Endothelial cell of umbilical vein (primary cell): Measurements from ENCODE around the gene MAML2.

Experiments used
- EZH2 ChIP-seq: IDR thresholded peaks from 2 replicates; pipeline ENCODE4 v1.6.1; 2012; ENCODE audit warnings: borderline replicate concordance, low read depth, mild to moderate bottlenecking, moderate library complexity, low read length, inconsistent platforms; ENCODE audit not compliant: severe bottlenecking
- FOS ChIP-seq: IDR thresholded peaks from 2 replicates; pipeline ENCODE4 v1.6.1; 2011; ENCODE audit warnings: mild to moderate bottlenecking, low read length, moderate library complexity, borderline replicate concordance; ENCODE audit not compliant: insufficient read depth
- GATA2 ChIP-seq: IDR thresholded peaks from 2 replicates; pipeline ENCODE4 v1.7.0; 2011; ENCODE audit warnings: low read depth, mild to moderate bottlenecking, moderate library complexity, mixed read lengths, low read length; ENCODE audit not compliant: insufficient read length, insufficient read depth
- JUN ChIP-seq: IDR thresholded peaks from 2 replicates; pipeline ENCODE4 v1.6.1; 2011; ENCODE audit warnings: borderline replicate concordance, low read depth; ENCODE audit not compliant: insufficient read length, insufficient read depth
- MYC ChIP-seq: IDR thresholded peaks from one replicate; pipeline ENCODE4 v1.6.1; 2011; ENCODE audit warnings: mild to moderate bottlenecking, low read depth, low read length
- POLR2A ChIP-seq: IDR thresholded peaks from 2 replicates; pipeline ENCODE4 v1.6.1; 2012; ENCODE audit warnings: low read depth, mild to moderate bottlenecking, control low read depth, low read length
- POLR2AphosphoS5 ChIP-seq: IDR thresholded peaks from 2 replicates; pipeline ENCODE4 v1.6.1; 2012; ENCODE audit warnings: low read depth, mild to moderate bottlenecking, control low read depth, low read length, moderate library complexity; ENCODE audit not compliant: insufficient read depth
- TF ChIP-seq, protein P1 (sequence below), 2 donors: IDR thresholded peaks; 1 replicate in 1 of 2; 2 replicates in 1 of 2; pipeline ENCODE4 v1.5.1; 2011; ENCODE audit warnings: low read length in 2 of 2, mild to moderate bottlenecking in 2 of 2, moderate library complexity in 2 of 2, control low read depth in 1 of 2, inconsistent platforms in 1 of 2, low read depth in 1 of 2; ENCODE audit not compliant: insufficient read depth in 1 of 2; ENCODE audit errors: extremely low read depth in 1 of 2

DNA sequence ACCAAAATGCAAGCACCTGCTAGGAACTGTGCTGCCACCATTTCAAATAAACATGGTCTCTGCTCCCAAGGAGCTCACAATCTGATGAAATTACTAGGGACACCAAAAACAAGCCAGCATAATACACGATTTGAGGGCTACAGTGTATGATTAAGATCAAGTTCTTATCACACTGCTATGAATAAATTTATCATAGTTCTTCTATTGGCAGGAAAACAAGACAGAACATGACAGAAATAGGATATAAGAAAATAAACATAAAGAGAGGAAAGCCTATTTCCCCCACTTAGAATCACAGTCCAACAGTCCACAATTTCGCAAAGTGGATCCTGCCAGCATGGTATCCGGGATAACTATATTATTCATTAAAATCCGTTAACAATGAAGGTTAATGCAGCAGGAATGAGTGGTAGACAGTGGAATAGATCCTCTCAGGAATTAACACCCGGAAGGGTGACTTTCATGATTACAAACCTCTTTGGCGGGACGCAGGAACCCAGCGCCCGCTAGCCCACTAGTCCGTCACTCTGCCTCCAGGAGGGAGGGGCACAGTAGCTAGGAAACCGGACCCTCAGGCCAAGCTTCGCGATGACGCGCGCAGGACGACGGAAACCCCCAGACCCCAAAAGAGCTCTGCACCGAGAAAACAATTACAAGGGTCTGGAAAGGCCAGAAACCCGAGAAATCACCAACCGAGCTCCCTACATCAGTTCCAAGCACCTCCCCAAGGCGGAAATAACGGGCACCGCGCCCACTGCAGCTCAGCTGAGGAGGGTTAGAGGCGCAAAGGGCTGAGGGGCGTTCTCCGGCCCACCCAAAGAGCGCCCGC lies 46.1 kb upstream of the MAML2 start:
- TF ChIP-seq POLR2A (no peak), EZH2 (no peak), GATA2 (no peak), JUN (no peak), MYC (no peak), FOS (no peak), POLR2AphosphoS5 (no peak)
- TF ChIP-seq, protein P1, sequence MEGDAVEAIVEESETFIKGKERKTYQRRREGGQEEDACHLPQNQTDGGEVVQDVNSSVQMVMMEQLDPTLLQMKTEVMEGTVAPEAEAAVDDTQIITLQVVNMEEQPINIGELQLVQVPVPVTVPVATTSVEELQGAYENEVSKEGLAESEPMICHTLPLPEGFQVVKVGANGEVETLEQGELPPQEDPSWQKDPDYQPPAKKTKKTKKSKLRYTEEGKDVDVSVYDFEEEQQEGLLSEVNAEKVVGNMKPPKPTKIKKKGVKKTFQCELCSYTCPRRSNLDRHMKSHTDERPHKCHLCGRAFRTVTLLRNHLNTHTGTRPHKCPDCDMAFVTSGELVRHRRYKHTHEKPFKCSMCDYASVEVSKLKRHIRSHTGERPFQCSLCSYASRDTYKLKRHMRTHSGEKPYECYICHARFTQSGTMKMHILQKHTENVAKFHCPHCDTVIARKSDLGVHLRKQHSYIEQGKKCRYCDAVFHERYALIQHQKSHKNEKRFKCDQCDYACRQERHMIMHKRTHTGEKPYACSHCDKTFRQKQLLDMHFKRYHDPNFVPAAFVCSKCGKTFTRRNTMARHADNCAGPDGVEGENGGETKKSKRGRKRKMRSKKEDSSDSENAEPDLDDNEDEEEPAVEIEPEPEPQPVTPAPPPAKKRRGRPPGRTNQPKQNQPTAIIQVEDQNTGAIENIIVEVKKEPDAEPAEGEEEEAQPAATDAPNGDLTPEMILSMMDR (IDR thresholded peaks at IDR 0.05; ENCODE audit: extremely low read depth in 1 of 2, insufficient read depth in 1 of 2, low read depth in 1 of 2, low read length in 2 of 2): no peak
